Measurements from ENCODE around the gene CDC73. TPM values are rescaled to one million over a fixed set of nuclear protein-coding genes. Genes with fewer than 3 reads are reported as not detected.

Gene CDC73
- total RNA-seq, 2 experiments from 2014 or later, result 65.4 to 66.5 TPM

- Histone ChIP-seq H3K9me3 (ENCODE audit: control insufficient read depth in 1 of 2, insufficient read depth in 1 of 2, low read length in 2 of 2) (no peaks in the 10 kb centered on the region), H3K27ac (ENCODE audit: low read depth in 1 of 2, low read length in 2 of 2) (no peak overlapping the region), H3K36me3 (ENCODE audit: insufficient read depth, low read length) (no peaks in the 10 kb centered on the region), H3K27me3 (ENCODE audit: control insufficient read depth in 1 of 2, insufficient read depth in 2 of 2, low read length in 2 of 2) (no peaks in the 10 kb centered on the region), H3K4me1 (ENCODE audit: insufficient read depth, low read length) (no peaks in the 10 kb centered on the region), H3K4me3 (ENCODE audit: low read length) (no peak overlapping the region)
- intact Hi-C loops (cut with DNase I, micrococcal nuclease), result no loop called here
- no peak for ATAC-seq (ENCODE audit: poor library complexity)
- H3K27ac Mint-ChIP-seq, result no peak overlapping the region
- no peak for DNase-seq
- H3K4me1 Mint-ChIP-seq (ENCODE audit: low read depth), result peaks cover 68% of the 10 kb centered on the region
- peaks cover 11% of the 10 kb centered on the region for H3K36me3 Mint-ChIP-seq (ENCODE audit: low read depth)
- ChIA-PET CTCF (interaction anchor here (0.7 kb wide), 1 partner anchor 281 kb away, joined by 3 read pairs; no protein-coding TSS in a partner anchor), POLR2A (no interaction called here)
- no peak overlapping the region for H3K4me3 Mint-ChIP-seq
- no peaks in the 10 kb centered on the region for H3K27me3 Mint-ChIP-seq
- TF ChIP-seq, protein P1, sequence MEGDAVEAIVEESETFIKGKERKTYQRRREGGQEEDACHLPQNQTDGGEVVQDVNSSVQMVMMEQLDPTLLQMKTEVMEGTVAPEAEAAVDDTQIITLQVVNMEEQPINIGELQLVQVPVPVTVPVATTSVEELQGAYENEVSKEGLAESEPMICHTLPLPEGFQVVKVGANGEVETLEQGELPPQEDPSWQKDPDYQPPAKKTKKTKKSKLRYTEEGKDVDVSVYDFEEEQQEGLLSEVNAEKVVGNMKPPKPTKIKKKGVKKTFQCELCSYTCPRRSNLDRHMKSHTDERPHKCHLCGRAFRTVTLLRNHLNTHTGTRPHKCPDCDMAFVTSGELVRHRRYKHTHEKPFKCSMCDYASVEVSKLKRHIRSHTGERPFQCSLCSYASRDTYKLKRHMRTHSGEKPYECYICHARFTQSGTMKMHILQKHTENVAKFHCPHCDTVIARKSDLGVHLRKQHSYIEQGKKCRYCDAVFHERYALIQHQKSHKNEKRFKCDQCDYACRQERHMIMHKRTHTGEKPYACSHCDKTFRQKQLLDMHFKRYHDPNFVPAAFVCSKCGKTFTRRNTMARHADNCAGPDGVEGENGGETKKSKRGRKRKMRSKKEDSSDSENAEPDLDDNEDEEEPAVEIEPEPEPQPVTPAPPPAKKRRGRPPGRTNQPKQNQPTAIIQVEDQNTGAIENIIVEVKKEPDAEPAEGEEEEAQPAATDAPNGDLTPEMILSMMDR (IDR thresholded peaks at IDR 0.05), result no peak
- H3K9me3 Mint-ChIP-seq, result no peaks in the 10 kb centered on the region
These were observed 55.0 kb downstream of the CDC73 start for GRCh38 chr1:193176788-193177187.

GRCh38 chr1:193179094-193179493, 57.3 kb downstream of the CDC73 start:
- Histone ChIP-seq H3K9me3 (ENCODE audit: control insufficient read depth in 1 of 2, insufficient read depth in 1 of 2, low read length in 2 of 2) (no peaks in the 10 kb centered on the region), H3K27ac (ENCODE audit: low read depth in 1 of 2, low read length in 2 of 2) (no peak overlapping the region), H3K4me1 (ENCODE audit: insufficient read depth, low read length) (no peaks in the 10 kb centered on the region), H3K36me3 (ENCODE audit: insufficient read depth, low read length) (no peaks in the 10 kb centered on the region), H3K27me3 (ENCODE audit: control insufficient read depth in 1 of 2, insufficient read depth in 2 of 2, low read length in 2 of 2) (no peaks in the 10 kb centered on the region), H3K4me3 (ENCODE audit: low read length) (no peak overlapping the region)
- ChIA-PET CTCF (no interaction called here), POLR2A (no interaction called here)
- TF ChIP-seq, protein P1 (IDR thresholded peaks at IDR 0.05), result no peak
- Mint-ChIP-seq H3K27ac (peak overlapping the region; percentile 21), H3K27me3 (no peaks in the 10 kb centered on the region), H3K36me3 (ENCODE audit: low read depth) (peaks cover 4% of the 10 kb centered on the region), H3K9me3 (no peaks in the 10 kb centered on the region), H3K4me3 (no peak overlapping the region), H3K4me1 (ENCODE audit: low read depth) (peaks cover 71% of the 10 kb centered on the region)
- no peak for DNase-seq
- no peak for ATAC-seq (ENCODE audit: poor library complexity)
- intact Hi-C loops (cut with DNase I, micrococcal nuclease), result no loop called here

DNA sequence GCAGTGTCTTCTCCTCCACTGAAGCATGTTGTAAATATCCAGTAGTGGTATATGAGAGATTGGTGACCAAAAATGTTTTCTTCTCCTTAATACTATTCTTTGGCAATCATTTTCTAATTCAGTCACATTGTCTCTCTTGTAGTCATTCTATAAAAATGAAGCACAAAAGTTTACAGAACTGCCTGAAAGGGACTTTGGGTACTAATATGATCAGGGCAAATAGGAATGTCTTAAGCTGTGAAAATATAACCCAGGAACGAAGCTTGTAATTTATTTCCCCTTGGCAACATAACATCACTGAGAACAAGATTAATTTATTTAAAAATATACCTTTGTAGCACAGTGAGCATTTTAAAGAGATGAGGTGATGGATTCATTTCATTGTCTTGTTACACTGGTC, 59.7 kb downstream of the CDC73 start:
- Histone ChIP-seq H3K9me3 (ENCODE audit: control insufficient read depth in 1 of 2, insufficient read depth in 1 of 2, low read length in 2 of 2) (no peaks in the 10 kb centered on the region), H3K27me3 (ENCODE audit: control insufficient read depth in 1 of 2, insufficient read depth in 2 of 2, low read length in 2 of 2) (no peaks in the 10 kb centered on the region), H3K4me1 (ENCODE audit: insufficient read depth, low read length) (peaks cover 2% of the 10 kb centered on the region), H3K27ac (ENCODE audit: low read depth in 1 of 2, low read length in 2 of 2) (no peak overlapping the region), H3K36me3 (ENCODE audit: insufficient read depth, low read length) (no peaks in the 10 kb centered on the region), H3K4me3 (ENCODE audit: low read length) (no peak overlapping the region)
- TF ChIP-seq, protein P1 (IDR thresholded peaks at IDR 0.05), result no peak
- Mint-ChIP-seq H3K4me1 (ENCODE audit: low read depth) (peaks cover 76% of the 10 kb centered on the region), H3K27ac (no peak overlapping the region), H3K9me3 (no peaks in the 10 kb centered on the region), H3K4me3 (no peak overlapping the region), H3K27me3 (no peaks in the 10 kb centered on the region), H3K36me3 (ENCODE audit: low read depth) (peaks cover 4% of the 10 kb centered on the region)
- ChIA-PET CTCF (interaction anchor here (1.0 kb wide), 1 partner anchor 9 kb away, joined by 4 read pairs; no protein-coding TSS in a partner anchor), POLR2A (no interaction called here)
- intact Hi-C loops (cut with DNase I, micrococcal nuclease), result loop anchor here in 1 of 2 experiments (10.0 kb wide), 2 partner anchors 863 to 983 kb away; no protein-coding TSS in a partner anchor
- DNase-seq, result no peak
- ATAC-seq (ENCODE audit: poor library complexity), result no peak
